Epithelial cell of esophagus (primary cell): ENCODE measurements around the gene KDM4C.
"Not testable (repeated sequence)": the region's sequence is repeated elsewhere in the genome, so short reads cannot be mapped to it uniquely, and the experiment has no call there.

Experiments
- DNase-seq: peaks from one replicate; pipeline ENCODE4 v3.0.0; 2010; ENCODE audit warnings: low read depth
- H3K4me3 ChIP-seq: 2 replicates; pipeline ENCODE4 v1.5.1; 2011; ENCODE audit warnings: mild to moderate bottlenecking, low read length, control low read depth
- CTCF ChIP-seq: IDR thresholded peaks from 2 replicates; pipeline ENCODE4 v1.5.1; 2011; ENCODE audit warnings: low read depth, mild to moderate bottlenecking, low read length, control low read depth, inconsistent platforms; ENCODE audit not compliant: insufficient read depth; ENCODE audit errors: missing control alignments

Gene KDM4C

GRCh38 chr9:7011395-7012067 lies 253.8 kb downstream of the KDM4C start:
- no peak for DNase-seq
- no peak for TF ChIP-seq CTCF
- no peak overlapping the region for H3K4me3 ChIP-seq

GRCh38 chr9:7027996-7028395 lies 270.2 kb downstream of the KDM4C start:
- H3K4me3 ChIP-seq, result no peak overlapping the region
- no peak for DNase-seq
- TF ChIP-seq CTCF, result no peak

DNA sequence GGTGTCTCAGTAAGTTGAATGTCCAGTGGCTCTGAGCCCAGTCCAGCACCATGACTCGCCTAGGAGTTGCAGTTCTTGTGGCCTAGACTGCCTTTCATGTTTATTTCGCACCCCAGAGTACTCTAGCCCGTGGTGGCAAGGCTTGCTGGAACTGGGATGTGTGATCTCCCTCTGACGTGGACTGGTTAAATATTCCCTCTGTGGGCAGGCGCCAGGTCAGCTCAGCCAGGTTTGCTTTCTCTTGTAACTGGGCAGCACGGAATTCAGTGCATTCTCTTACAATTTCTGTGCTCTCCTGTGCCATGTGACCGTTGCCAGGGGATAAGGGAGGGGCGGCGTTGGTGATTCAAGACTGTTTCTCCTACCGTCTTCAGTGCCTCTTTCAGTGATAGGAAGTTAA lies 270.8 kb downstream of the KDM4C start:
- H3K4me3 ChIP-seq, result no peak overlapping the region
- TF ChIP-seq CTCF, result no peak
- no peak for DNase-seq

GRCh38 chr9:7030943-7031342 lies 273.2 kb downstream of the KDM4C start:
- H3K4me3 ChIP-seq, DNase-seq: not testable (repeated sequence)

GRCh38 chr9:7033076-7034045 lies 275.6 kb downstream of the KDM4C start:
- no peak for DNase-seq
- no peak overlapping the region for H3K4me3 ChIP-seq
- TF ChIP-seq CTCF, result no peak

DNA sequence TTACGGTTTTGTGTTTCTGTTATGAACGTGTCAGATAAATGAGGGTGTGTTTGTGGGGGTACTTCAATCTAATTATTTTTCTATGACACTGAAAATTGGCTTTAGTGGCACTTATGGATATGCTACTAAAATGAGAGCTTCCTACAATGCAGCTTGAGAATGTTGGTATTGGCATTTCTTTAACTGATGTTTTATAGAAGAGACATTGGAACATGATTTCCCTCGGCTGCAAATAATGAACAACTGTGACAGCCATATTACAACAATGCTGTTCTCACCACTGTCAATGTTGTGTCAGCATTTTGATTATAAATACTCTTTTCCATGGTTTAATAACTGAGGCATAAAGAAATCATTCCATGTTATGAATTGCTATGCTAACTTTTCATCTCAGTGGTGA lies 279.4 kb downstream of the KDM4C start:
- no peak overlapping the region for H3K4me3 ChIP-seq
- TF ChIP-seq CTCF, result no peak
- DNase-seq, result no peak

GRCh38 chr9:7042124-7042523 lies 284.4 kb downstream of the KDM4C start:
- no peak overlapping the region for H3K4me3 ChIP-seq
- TF ChIP-seq CTCF, result no peak
- peak; percentile 54 for DNase-seq
